Stimulated activated CD8-positive, alpha-beta memory T cell treated with anti-CD3 and anti-CD28 coated beads, Interleukin-4, amount 100 ng/mL, for 1 hour (primary cell): ENCODE data around the gene SLC38A3.
"Not testable (repeated sequence)": the region's sequence is repeated elsewhere in the genome, so short reads cannot be mapped to it uniquely, and the experiment has no call there.

ENCODE experiments used
- DNase-seq, 2 donors: peaks; one replicate each; pipeline ENCODE4 v3.0.0-alpha.2; 2020; ENCODE audit warnings: low read depth in 2 of 2, low spot score in 1 of 2

SLC38A3 gene

GRCh38 chr3:50246517-50246954 lies 41.5 kb downstream of the SLC38A3 start:
- DNase-seq, result peak; percentile 56 to 63

DNA sequence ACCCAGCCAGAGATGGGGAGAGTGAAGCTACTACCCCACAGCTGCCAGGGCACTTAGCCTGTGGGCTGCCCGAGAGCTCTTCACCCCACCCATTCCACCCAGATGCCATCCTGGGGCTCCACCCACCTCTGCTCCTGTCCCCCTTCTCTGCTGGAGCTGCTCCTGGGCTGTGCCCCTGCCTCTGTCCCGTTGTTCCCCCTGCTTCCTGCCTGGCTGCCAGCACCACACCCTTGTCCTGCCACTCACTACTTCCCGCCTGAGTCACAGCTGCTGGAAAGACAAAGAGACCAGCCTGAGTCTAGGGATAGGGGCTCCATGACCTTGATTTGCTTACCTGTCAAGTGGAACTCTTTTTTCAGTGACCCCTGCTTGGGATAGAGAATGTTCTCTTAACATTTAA lies 43.3 kb downstream of the SLC38A3 start:
- no peak for DNase-seq

GRCh38 chr3:50249457-50249856 lies 44.4 kb downstream of the SLC38A3 start:
- no peak for DNase-seq

DNA sequence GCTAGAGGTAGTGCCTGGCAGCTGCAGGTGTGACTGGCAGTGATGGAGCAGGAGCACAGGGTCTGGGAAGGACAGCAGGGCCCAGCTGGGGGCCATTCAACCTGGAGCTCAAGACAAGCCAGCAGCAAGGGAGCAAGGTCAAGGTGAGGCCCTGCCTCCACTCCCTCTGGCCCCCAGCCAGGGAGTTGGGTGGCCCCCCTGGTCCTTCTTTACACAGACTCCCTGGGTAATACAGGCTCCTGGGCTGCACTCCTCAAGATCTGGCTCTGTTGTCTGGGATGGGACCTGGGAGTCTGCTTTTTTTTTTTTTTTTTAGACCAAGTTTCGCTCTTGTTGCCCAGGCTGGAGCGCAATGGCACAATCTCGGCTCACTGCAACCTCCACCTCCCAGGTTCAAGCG lies 45.4 kb downstream of the SLC38A3 start:
- DNase-seq, result no peak

DNA sequence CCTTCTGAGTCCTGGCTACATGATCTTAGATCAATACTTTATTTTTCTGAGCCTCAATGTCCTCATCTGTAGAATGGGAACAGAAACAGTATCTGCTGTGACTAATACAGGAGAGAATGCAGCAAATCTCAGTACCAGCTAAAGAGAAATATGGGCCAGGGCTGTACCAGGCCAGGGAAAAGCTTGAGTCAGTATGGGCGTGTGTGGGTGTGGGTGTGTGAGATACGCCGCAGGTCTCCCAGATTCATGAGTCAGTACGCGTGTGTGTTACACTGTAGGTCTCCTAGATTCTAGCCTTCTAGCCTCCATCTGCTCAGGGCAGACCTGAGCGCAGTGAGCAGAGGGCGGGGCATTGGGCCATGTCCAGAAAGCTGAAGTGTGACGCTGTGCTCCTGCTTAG lies 46.1 kb downstream of the SLC38A3 start:
- DNase-seq, result no peak

DNA sequence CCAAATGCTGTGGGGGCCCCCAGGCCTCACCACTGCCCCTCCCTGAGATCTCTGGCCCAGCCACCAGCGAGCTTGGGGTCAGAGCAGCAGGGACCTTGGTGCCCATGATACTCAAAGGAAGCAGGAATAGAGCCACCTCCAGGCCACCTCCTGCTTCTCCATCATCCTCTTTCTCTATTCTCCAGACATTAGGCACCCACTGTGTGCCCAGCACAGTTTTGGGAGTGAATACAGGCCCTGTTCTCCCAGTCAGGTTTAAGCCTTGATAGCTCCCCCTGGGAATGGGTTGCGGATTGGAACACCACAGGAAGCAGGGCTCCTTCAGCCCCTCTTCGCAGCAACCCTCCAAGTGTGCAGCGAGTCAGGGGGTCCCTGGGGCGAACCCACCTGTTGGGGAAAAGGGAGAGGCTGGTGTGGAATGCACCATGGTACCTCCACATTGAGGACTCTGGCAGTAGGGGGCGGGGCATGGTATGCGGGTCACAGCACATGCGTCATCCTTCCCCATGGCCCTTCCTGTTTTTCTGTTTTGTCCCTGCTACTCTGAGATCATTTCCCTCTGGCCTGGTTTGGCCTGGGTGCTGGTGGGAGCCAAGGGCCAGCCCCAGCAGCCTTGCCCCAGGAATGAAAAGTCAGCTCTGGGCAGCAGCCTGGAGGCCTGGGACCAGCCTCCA lies 49.6 kb downstream of the SLC38A3 start:
- no peak for DNase-seq

GRCh38 chr3:50255251-50255615 lies 50.2 kb downstream of the SLC38A3 start:
- no peak for DNase-seq

GRCh38 chr3:50256978-50257890 lies 52.2 kb downstream of the SLC38A3 start:
- no peak for DNase-seq

DNA sequence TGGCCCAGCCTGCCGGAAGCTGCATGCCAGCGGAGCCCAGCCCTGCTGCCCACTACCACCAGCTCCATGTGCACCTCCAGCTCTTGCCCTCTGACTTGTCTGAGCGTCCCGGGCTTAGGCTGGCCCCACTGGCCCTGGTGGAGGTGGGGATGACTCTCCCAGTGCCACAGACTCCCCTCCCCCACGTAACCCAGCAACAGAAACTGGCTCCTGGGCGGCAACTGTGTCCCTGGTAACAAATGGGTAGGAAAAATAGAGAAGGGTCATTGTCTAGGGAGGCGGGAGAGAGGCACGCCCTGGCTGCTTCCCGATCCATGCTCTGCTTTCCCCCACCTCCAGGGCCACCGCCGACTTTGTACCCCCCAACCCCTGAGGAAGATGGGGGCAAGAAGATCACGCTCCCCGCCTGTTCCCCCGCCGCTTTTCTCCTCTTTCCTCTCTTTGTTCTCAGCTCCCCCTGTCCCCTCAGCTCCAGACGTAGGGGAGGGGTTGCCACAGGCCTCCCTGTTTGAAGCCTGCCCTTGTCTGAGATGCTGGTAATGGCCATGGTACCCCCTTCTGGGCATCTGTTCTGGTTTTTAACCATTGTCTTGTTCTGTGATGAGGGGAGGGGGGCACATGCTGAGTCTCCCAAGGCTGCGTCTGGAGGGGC lies 53.1 kb downstream of the SLC38A3 start:
- DNase-seq, result no peak

GRCh38 chr3:50258979-50259378 lies 53.9 kb downstream of the SLC38A3 start:
- DNase-seq, result no peak

DNA sequence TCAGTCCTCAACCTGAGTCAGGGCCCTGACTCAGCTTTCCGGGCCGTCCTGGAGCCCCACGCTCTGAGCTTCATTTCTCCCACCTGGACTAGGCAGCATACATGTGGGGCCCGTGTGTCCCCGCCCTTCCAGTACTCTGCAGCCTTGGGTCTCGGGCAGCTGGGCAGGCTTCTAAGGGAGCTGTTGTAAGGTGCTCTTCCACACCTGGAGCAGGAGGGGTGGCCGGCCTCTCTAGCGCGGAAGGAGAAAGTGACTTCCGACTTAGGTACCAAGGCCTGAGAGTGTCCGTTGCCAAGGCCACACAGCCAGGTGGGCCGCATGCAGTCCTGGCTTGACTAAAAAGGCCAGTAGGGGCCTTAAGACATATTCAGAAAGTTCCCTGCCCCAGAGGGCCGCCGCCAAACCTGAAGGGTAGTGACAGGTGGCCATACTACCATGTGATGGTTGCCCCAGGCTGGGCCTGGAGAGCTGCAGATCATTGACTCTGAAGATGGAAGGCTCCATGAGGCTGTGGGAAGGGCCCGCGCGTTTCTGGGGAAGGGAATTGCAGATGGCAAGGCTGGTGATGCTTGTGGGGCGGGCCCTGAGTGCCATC lies 54.5 kb downstream of the SLC38A3 start:
- no peak for DNase-seq

- peak; percentile 56 to 63 for DNase-seq
These were observed 55.2 kb downstream of the SLC38A3 start for GRCh38 chr3:50260027-50260941.

- no peak for DNase-seq
These were observed 55.9 kb downstream of the SLC38A3 start for GRCh38 chr3:50260942-50261441.

DNA sequence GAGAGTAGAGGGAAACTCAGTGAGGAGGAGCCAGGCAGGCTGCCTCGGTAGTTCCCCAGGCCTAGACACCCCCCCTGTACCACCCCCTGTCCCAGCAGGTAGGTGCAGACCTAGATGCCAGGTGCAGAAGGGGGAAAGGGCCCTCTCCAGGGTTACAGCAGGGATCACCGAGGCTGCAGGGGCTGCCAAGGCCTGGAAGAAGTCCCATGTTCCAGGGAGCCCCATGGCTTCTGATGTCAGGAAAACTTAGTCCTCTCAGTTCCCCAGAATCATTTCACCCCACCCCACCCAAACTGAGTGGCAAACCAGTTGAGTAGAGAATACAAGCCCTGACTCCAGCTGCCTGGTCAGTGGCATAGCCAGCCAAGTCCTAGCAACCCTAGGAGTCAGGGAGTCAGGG lies 56.4 kb downstream of the SLC38A3 start:
- no peak for DNase-seq

- not testable (repeated sequence) for DNase-seq
These were observed 57.1 kb downstream of the SLC38A3 start for GRCh38 chr3:50262200-50262599.

DNA sequence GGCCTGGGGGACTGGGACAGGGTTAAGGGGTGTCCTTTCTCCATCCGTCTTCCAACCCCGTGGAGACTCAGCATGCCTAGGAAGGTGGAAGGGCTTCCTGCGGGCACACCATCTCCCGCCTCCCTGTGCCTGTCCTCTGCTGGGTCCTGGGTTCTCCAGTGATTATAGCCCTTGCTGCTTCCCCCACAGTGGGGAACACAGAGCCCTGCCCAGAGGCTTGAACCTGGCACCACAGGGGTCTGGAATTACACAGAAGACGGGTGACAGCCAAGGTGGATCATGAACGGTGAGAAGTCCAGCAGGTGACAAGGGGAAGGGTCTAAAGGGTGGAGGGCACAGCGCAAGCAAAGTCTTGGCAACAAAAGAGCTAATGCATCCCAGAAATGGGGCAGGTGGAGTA lies 57.7 kb downstream of the SLC38A3 start:
- no peak for DNase-seq

GRCh38 chr3:50263478-50264382 lies 58.7 kb downstream of the SLC38A3 start:
- no peak for DNase-seq

GRCh38 chr3:50264383-50264963 lies 59.4 kb downstream of the SLC38A3 start:
- DNase-seq, result no peak

GRCh38 chr3:50264964-50265485 lies 60.0 kb downstream of the SLC38A3 start:
- no peak for DNase-seq
